HEK293 (cell line): ENCODE measurements around the gene MOV10L1.

ENCODE experiments used
- CTCF ChIA-PET: fragments of 350-600 bp; formaldehyde crosslinking; extraction: SDS; loops from one replicate; lab custom pipeline; 2021; ENCODE audit warnings: antibody characterized with exemption; lab: Yijun Ruan, JAX
- POLR2A ChIA-PET: fragments of 300-600 bp; formaldehyde crosslinking; extraction: SDS; loops from one replicate; lab custom pipeline; 2020; ENCODE audit warnings: antibody characterized with exemption, inconsistent platforms; lab: Yijun Ruan, JAX
- H3K27ac ChIP-seq: fragments of 200-500 bp; sonication (Bioruptor generic); 2 replicates; pipeline ENCODE4 v1.5.1; 2014; ENCODE audit warnings: low read depth, low read length, control low read depth, inconsistent platforms; ENCODE audit errors: extremely low read depth
- H3K36me3 ChIP-seq, 2 experiments: fragments of 200-500 bp in 1 of 2; sonication (Bioruptor generic) in 1 of 2; 1 replicate in 1 of 2; 2 replicates in 1 of 2; pipeline ENCODE4 v1.5.1; 2014 to 2017; ENCODE audit warnings: inconsistent platforms in 2 of 2, low read length in 2 of 2; ENCODE audit not compliant: control insufficient read depth in 2 of 2, insufficient read depth in 1 of 2
- H3K4me1 ChIP-seq: fragments of 200-500 bp; sonication (Bioruptor generic); 2 replicates; pipeline ENCODE4 v1.5.1; 2014; ENCODE audit warnings: mild to moderate bottlenecking, low read length, inconsistent platforms; ENCODE audit not compliant: control insufficient read depth, insufficient read depth
- H3K4me3 ChIP-seq: 2 replicates; pipeline ENCODE4 v1.5.1; 2011; ENCODE audit warnings: low read depth, mild to moderate bottlenecking, control low read depth, low read length, moderate library complexity
- H3K9me3 ChIP-seq: fragments of 200-500 bp; sonication (Bioruptor generic); 2 replicates; pipeline ENCODE4 v1.5.1; 2014; ENCODE audit warnings: low read depth, low read length, inconsistent platforms; ENCODE audit not compliant: control insufficient read depth, insufficient read depth
- BCL11A ChIP-seq: fragments of 450-650 bp; formaldehyde crosslinking; IDR thresholded peaks from 2 replicates; pipeline ENCODE4 v1.5.1; 2016; ENCODE audit warnings: low read depth, missing biosample characterization, missing genetic modification characterization
- GLIS2 ChIP-seq: fragments of 450-650 bp; formaldehyde crosslinking; IDR thresholded peaks from 2 replicates; pipeline ENCODE4 v1.5.1; 2016; ENCODE audit warnings: missing biosample characterization, missing genetic modification characterization
- KLF1 ChIP-seq: fragments of 450-650 bp; formaldehyde crosslinking; IDR thresholded peaks from 2 replicates; pipeline ENCODE4 v1.5.1; 2016; ENCODE audit warnings: missing biosample characterization, missing genetic modification characterization
- KLF9 ChIP-seq: fragments of 450-650 bp; formaldehyde crosslinking; IDR thresholded peaks from 2 replicates; pipeline ENCODE4 v1.5.1; 2016; ENCODE audit warnings: missing biosample characterization, missing genetic modification characterization, low read depth
- PBX3 ChIP-seq: sonication (generic); formaldehyde crosslinking; IDR thresholded peaks from 2 replicates; pipeline ENCODE4 v1.8.1; 2022; ENCODE audit warnings: mild to moderate bottlenecking, moderate library complexity, missing genetic modification reagents
- WT1 ChIP-seq: fragments of 450-650 bp; formaldehyde crosslinking; IDR thresholded peaks from 2 replicates; pipeline ENCODE4 v1.5.1; 2016; ENCODE audit warnings: missing biosample characterization, missing genetic modification characterization
- ZFHX2 ChIP-seq: fragments of 450-650 bp; formaldehyde crosslinking; conservative IDR thresholded peaks from 2 replicates; pipeline ENCODE4 v1.5.1; 2016; ENCODE audit warnings: missing biosample characterization, missing genetic modification characterization
- ZFP69B ChIP-seq: fragments of 450-650 bp; formaldehyde crosslinking; IDR thresholded peaks from 2 replicates; pipeline ENCODE4 v1.5.1; 2016; ENCODE audit warnings: missing biosample characterization, missing genetic modification characterization
- ZIC2 ChIP-seq: fragments of 450-650 bp; formaldehyde crosslinking; IDR thresholded peaks from 2 replicates; pipeline ENCODE4 v1.5.1; 2016; ENCODE audit warnings: missing biosample characterization, missing genetic modification characterization
- ZNF157 ChIP-seq: fragments of 450-650 bp; formaldehyde crosslinking; IDR thresholded peaks from 2 replicates; pipeline ENCODE4 v1.5.1; 2016; ENCODE audit warnings: missing biosample characterization, missing genetic modification characterization
- ZNF341 ChIP-seq: fragments of 450-650 bp; formaldehyde crosslinking; IDR thresholded peaks from 2 replicates; pipeline ENCODE4; 2016; ENCODE audit warnings: low read depth, missing biosample characterization, missing genetic modification characterization
- ZNF426 ChIP-seq: fragments of 450-650 bp; formaldehyde crosslinking; IDR thresholded peaks from 2 replicates; pipeline ENCODE4 v1.5.1; 2017; ENCODE audit warnings: missing biosample characterization, missing genetic modification characterization, mild to moderate bottlenecking, inconsistent platforms, moderate library complexity
- ZNF529 ChIP-seq: fragments of 450-650 bp; formaldehyde crosslinking; IDR thresholded peaks from 2 replicates; pipeline ENCODE4 v1.5.1; 2017; ENCODE audit warnings: missing genetic modification characterization, missing biosample characterization; ENCODE audit not compliant: insufficient replicate concordance
- ZNF558 ChIP-seq: fragments of 450-650 bp; formaldehyde crosslinking; IDR thresholded peaks from 2 replicates; pipeline ENCODE4 v1.5.1; 2016; ENCODE audit warnings: missing biosample characterization, missing genetic modification characterization
- ZNF664 ChIP-seq: fragments of 450-650 bp; formaldehyde crosslinking; IDR thresholded peaks from 2 replicates; pipeline ENCODE4 v1.5.1; 2016; ENCODE audit warnings: missing biosample characterization, missing genetic modification characterization
- ZNF692 ChIP-seq: fragments of 450-650 bp; formaldehyde crosslinking; IDR thresholded peaks from 2 replicates; pipeline ENCODE4 v1.5.1; 2016; ENCODE audit warnings: missing biosample characterization, missing genetic modification characterization
- ZNF777 ChIP-seq: fragments of 450-650 bp; formaldehyde crosslinking; IDR thresholded peaks from 2 replicates; pipeline ENCODE4 v1.5.1; 2017; ENCODE audit warnings: missing biosample characterization, missing genetic modification characterization, borderline replicate concordance
- ZNF785 ChIP-seq: fragments of 450-650 bp; formaldehyde crosslinking; IDR thresholded peaks from 2 replicates; pipeline ENCODE4 v1.5.1; 2016; ENCODE audit warnings: missing biosample characterization, missing genetic modification characterization
- ZSCAN5A ChIP-seq: fragments of 450-650 bp; formaldehyde crosslinking; IDR thresholded peaks from 2 replicates; pipeline ENCODE4 v1.5.1; 2016; ENCODE audit warnings: missing biosample characterization, missing genetic modification characterization

MOV10L1 gene

GRCh38 chr22:50183141-50183971 is 93.5 kb downstream of the MOV10L1 start:
- TF ChIP-seq ZNF157 (tag by site-specific recombination) (no peak), GLIS2 (tag by site-specific recombination) (0 out of 2 replicates have a peak, but pooled peaks have one; percentile 38)
- Histone ChIP-seq H3K9me3 (no peaks in the 10 kb centered on the region), H3K36me3 (peaks cover 0 to 26% of the 10 kb centered on the region in 2 experiments; a peak in 1 of 3 replicates), H3K4me3 (no peak overlapping the region), H3K4me1 (peaks cover 5% of the 10 kb centered on the region), H3K27ac (no peak overlapping the region)
- ChIA-PET POLR2A (no interaction called here), CTCF (interaction anchor here (0.7 kb wide), 1 partner anchor 34 kb away, joined by 3 read pairs; no protein-coding TSS in a partner anchor)

- no peak for TF ChIP-seq ZNF664 (tag by site-specific recombination)
- no peak for TF ChIP-seq ZNF785 (tag by site-specific recombination)
- TF ChIP-seq ZNF341 (tag by site-specific recombination): no peak
- no peak for TF ChIP-seq WT1 (tag by site-specific recombination)
- no peak for TF ChIP-seq ZNF529 (tag by site-specific recombination)
- TF ChIP-seq ZSCAN5A (tag by site-specific recombination): no peak
- 0 out of 2 replicates have a peak, but pooled peaks have one; percentile 57 for TF ChIP-seq ZFP69B (tag by site-specific recombination)
- peak; percentile 64 for TF ChIP-seq GLIS2 (tag by site-specific recombination)
- TF ChIP-seq ZNF692: 0 out of 2 replicates have a peak, but pooled peaks have one; percentile 11
- TF ChIP-seq ZIC2: peak; percentile 63
- TF ChIP-seq ZFHX2 (tag by site-specific recombination): no peak
- no peak for TF ChIP-seq ZNF558 (tag by site-specific recombination)
- TF ChIP-seq KLF9 (tag by site-specific recombination): 0 out of 2 replicates have a peak, but pooled peaks have one; percentile 10
- TF ChIP-seq BCL11A (tag by site-specific recombination): no peak
- TF ChIP-seq KLF1 (tag by site-specific recombination): no peak
- no peak for TF ChIP-seq ZNF777 (tag by site-specific recombination)
- TF ChIP-seq PBX3 (CRISPR knock-in tag): no peak
- no peak for TF ChIP-seq ZNF426 (tag by site-specific recombination)
- Histone ChIP-seq H3K4me1 (peaks cover 14% of the 10 kb centered on the region), H3K27ac (no peak overlapping the region), H3K4me3 (no peak overlapping the region), H3K9me3 (no peaks in the 10 kb centered on the region), H3K36me3 (peaks cover 0 to 24% of the 10 kb centered on the region in 2 experiments; a peak in 1 of 3 replicates)
- ChIA-PET POLR2A (interaction anchor here (0.5 kb wide), 1 partner anchor 165 kb away, joined by 5 read pairs; no protein-coding TSS in a partner anchor), CTCF (interaction anchor here (0.7 kb wide), 1 partner anchor 397 kb away, joined by 3 read pairs; no protein-coding TSS in a partner anchor)
Measured at GRCh38 chr22:50184004-50184901, 94.4 kb downstream of the MOV10L1 start.
